ENCODE results near the gene PACS2. TPM values are rescaled to one million over a fixed set of nuclear protein-coding genes. Genes with fewer than 3 reads are reported as not detected.

The PACS2 gene
- total and polyA plus RNA-seq, 2 of the 4 experiments (the other 2 are of a cell fraction), result 15.6 to 32.2 TPM

DNA sequence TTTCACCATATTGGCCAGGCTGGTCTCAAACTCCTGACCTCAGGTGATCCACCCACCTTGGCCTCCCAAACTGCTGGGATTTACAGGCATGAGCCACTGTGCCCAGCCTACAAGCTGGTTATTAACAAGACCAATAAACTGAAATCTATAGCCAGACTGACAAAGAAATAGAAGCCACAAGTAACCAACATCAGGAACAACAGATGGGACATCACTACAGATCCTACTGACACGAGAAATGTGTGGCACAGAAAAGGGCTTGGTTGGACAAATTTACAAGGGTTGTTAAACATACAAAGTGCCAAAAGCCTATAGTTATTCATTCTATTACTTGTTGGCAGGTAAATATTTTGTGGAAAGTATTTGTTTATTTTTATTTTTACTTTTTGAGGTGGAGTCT is 116.7 kb downstream of the PACS2 start:
- ChIA-PET CTCF (interaction anchor here (1.0 kb wide), 1 partner anchor 17 kb away, joined by 6 read pairs; no protein-coding TSS in a partner anchor), POLR2A (ENCODE audit: unreplicated experiment) (no interaction called here)
- H2BK120ac ChIP-seq (ENCODE audit: low read depth, low read length), result no peak overlapping the region
- no peaks in the 10 kb centered on the region for H3K9me3 ChIP-seq (ENCODE audit: control insufficient read depth, insufficient read depth, low read length)
- peaks cover 10% of the 10 kb centered on the region for H3K9me1 ChIP-seq (ENCODE audit: insufficient read depth, low read length)
- no peak overlapping the region for H2AFZ ChIP-seq (replicated peaks; ENCODE audit: low read length, poor library complexity)
- no peak overlapping the region for H2AK5ac ChIP-seq (ENCODE audit: low read depth, low read length)
- H3K56ac ChIP-seq (ENCODE audit: extremely low read depth, insufficient read depth, low read length), result no peak overlapping the region
- no peak overlapping the region for H2BK5ac ChIP-seq (ENCODE audit: low read depth, low read length, poor library complexity, severe bottlenecking)
- no peak overlapping the region for H3K4me3 ChIP-seq (ENCODE audit: insufficient read depth, low read depth, low read length)
- DNase-seq (no peak), ATAC-seq (ENCODE audit: low read depth) (no peak)
- H3K18ac ChIP-seq (ENCODE audit: low read depth, low read length), result no peak overlapping the region
- WGBS, 2 experiments (ENCODE audit: extremely low coverage in 2 of 2, insufficient read length in 1 of 2), result no CpG with 5 or more reads among the region's 1 CpG
- no peak overlapping the region for H2BK20ac ChIP-seq (ENCODE audit: low read depth, low read length)
- H3K23ac ChIP-seq (ENCODE audit: low read depth, low read length), result no peak overlapping the region
- H4K20me1 ChIP-seq (ENCODE audit: insufficient read depth, low read length), result peaks cover 88% of the 10 kb centered on the region
- dilution Hi-C loops (cut with HindIII; ENCODE audit: low sequenced_read_pairs, unreplicated experiment), result no loop called here
- H3K79me1 ChIP-seq (ENCODE audit: low read depth in 1 of 2, low read length in 2 of 2), result peaks cover 20 to 74% of the 10 kb centered on the region in 2 experiments
- BruUV-seq (replicated peaks), result no TSS peak
- no peak overlapping the region for H3K9ac ChIP-seq (ENCODE audit: low read depth, low read length)
- H3K14ac ChIP-seq (replicated peaks; ENCODE audit: low read depth, low read length), result no peak overlapping the region
- H4K91ac ChIP-seq (ENCODE audit: insufficient read depth, low read depth, low read length), result no peak overlapping the region
- no peak overlapping the region for H3K4me2 ChIP-seq (ENCODE audit: low read depth, low read length)
- H3K27me3 ChIP-seq (ENCODE audit: control insufficient read depth, insufficient read depth, low read length), result no peaks in the 10 kb centered on the region
- H2BK15ac ChIP-seq (ENCODE audit: low read depth, low read length), result no peak overlapping the region
- no peak overlapping the region for H4K5ac ChIP-seq (ENCODE audit: low read depth, low read length)
- in situ Hi-C loops (cut with MboI; ENCODE audit: low sequenced_read_pairs), result no loop called here
- H4K8ac ChIP-seq (ENCODE audit: low read depth in 2 of 2, low read length in 2 of 2), result no peak overlapping the region
- H3K27ac ChIP-seq (ENCODE audit: insufficient read depth, low read length), result no peak overlapping the region
- H3K4me1 ChIP-seq (ENCODE audit: control insufficient read depth, insufficient read depth, low read length), result no peaks in the 10 kb centered on the region; the same call in 1 of the 2 replicates
- H3K36me3 ChIP-seq (ENCODE audit: control insufficient read depth, insufficient read depth, low read length), result peaks cover 8% of the 10 kb centered on the region
- no peak overlapping the region for H3K4ac ChIP-seq (ENCODE audit: low read depth, low read length)
- intact Hi-C loops (cut with micrococcal nuclease), result no loop called here
- no peak overlapping the region for H2AK9ac ChIP-seq (replicated peaks; ENCODE audit: low read depth, low read length, poor library complexity)
- TF ChIP-seq BHLHE40 (IDR thresholded peaks at IDR 0.05; ENCODE audit: low read depth, low read length) (no peak), NFE2L2 (IDR thresholded peaks at IDR 0.05; ENCODE audit: low read depth, low read length) (no peak), MXI1 (IDR thresholded peaks at IDR 0.05; ENCODE audit: borderline replicate concordance, low read depth, low read length) (no peak), CEBPB (IDR thresholded peaks at IDR 0.05; ENCODE audit: low read depth, low read length) (no peak), MAZ (IDR thresholded peaks at IDR 0.05; ENCODE audit: borderline replicate concordance, low read depth, low read length) (no peak), POLR2A (IDR thresholded peaks at IDR 0.05; ENCODE audit: low read depth, low read length) (no peak), FOS (IDR thresholded peaks at IDR 0.05; ENCODE audit: low read depth, low read length) (no peak), RFX5 (IDR thresholded peaks at IDR 0.05; ENCODE audit: low read depth, low read length) (no peak), RAD21 (IDR thresholded peaks at IDR 0.05; ENCODE audit: low read length) (no peak), MAFK (IDR thresholded peaks at IDR 0.05; ENCODE audit: low read depth, low read length) (no peak), SMC3 (IDR thresholded peaks at IDR 0.05; ENCODE audit: low read depth, low read length) (no peak), CHD1 (IDR thresholded peaks at IDR 0.05; ENCODE audit: low read depth, low read length) (no peak), RCOR1 (IDR thresholded peaks at IDR 0.05; ENCODE audit: insufficient replicate concordance, low read length) (no peak)
- TF ChIP-seq, protein P1, sequence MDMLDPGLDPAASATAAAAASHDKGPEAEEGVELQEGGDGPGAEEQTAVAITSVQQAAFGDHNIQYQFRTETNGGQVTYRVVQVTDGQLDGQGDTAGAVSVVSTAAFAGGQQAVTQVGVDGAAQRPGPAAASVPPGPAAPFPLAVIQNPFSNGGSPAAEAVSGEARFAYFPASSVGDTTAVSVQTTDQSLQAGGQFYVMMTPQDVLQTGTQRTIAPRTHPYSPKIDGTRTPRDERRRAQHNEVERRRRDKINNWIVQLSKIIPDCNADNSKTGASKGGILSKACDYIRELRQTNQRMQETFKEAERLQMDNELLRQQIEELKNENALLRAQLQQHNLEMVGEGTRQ (IDR thresholded peaks at IDR 0.05; ENCODE audit: low read depth, low read length), result no peak
- TF ChIP-seq, protein P2, sequence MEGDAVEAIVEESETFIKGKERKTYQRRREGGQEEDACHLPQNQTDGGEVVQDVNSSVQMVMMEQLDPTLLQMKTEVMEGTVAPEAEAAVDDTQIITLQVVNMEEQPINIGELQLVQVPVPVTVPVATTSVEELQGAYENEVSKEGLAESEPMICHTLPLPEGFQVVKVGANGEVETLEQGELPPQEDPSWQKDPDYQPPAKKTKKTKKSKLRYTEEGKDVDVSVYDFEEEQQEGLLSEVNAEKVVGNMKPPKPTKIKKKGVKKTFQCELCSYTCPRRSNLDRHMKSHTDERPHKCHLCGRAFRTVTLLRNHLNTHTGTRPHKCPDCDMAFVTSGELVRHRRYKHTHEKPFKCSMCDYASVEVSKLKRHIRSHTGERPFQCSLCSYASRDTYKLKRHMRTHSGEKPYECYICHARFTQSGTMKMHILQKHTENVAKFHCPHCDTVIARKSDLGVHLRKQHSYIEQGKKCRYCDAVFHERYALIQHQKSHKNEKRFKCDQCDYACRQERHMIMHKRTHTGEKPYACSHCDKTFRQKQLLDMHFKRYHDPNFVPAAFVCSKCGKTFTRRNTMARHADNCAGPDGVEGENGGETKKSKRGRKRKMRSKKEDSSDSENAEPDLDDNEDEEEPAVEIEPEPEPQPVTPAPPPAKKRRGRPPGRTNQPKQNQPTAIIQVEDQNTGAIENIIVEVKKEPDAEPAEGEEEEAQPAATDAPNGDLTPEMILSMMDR (conservative IDR thresholded peaks at IDR 0.05; ENCODE audit: low read depth, low read length), result no peak
- TF ChIP-seq, protein P3, sequence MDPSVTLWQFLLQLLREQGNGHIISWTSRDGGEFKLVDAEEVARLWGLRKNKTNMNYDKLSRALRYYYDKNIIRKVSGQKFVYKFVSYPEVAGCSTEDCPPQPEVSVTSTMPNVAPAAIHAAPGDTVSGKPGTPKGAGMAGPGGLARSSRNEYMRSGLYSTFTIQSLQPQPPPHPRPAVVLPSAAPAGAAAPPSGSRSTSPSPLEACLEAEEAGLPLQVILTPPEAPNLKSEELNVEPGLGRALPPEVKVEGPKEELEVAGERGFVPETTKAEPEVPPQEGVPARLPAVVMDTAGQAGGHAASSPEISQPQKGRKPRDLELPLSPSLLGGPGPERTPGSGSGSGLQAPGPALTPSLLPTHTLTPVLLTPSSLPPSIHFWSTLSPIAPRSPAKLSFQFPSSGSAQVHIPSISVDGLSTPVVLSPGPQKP (IDR thresholded peaks at IDR 0.05; ENCODE audit: borderline replicate concordance, low read depth, low read length), result no peak

All from IMR-90 (cell line).